ENCODE results near the gene GRAMD1B. TPM values are rescaled to one million over a fixed set of nuclear protein-coding genes. Genes with fewer than 3 reads are reported as not detected.
"Not testable (repeated sequence)": the region's sequence is repeated elsewhere in the genome, so short reads cannot be mapped to it uniquely, and the experiment has no call there.

The GRAMD1B gene
- polyA plus RNA-seq, 1 donor: 9.5 TPM

- DNase-seq (ENCODE audit: low read depth): no peak
These were observed 14.0 kb downstream of the GRAMD1B start for GRCh38 chr11:123443851-123444623.

DNA sequence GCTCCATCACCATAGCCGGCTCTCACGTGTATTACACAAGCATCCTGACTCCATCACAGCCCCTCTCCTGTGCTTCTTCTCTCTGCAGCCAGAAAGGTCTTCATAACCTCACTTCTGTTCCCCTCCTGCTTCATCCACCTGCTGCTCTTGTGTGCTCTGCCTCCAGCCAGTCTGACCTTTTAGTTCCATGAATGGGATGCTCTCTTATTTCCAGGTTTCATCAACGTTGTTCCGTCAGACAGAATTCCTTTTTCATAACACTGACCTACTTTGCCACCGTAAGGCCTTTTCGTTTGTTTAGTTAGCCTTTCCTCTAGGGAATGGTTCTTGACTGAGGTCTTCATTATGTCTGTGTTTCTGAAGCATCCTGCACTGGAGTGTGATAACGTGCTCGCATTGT lies 18.8 kb downstream of the GRAMD1B start:
- DNase-seq (ENCODE audit: low read depth): no peak

- no peak for DNase-seq (ENCODE audit: low read depth)
These were observed 19.4 kb downstream of the GRAMD1B start for GRCh38 chr11:123449436-123449835.

DNA sequence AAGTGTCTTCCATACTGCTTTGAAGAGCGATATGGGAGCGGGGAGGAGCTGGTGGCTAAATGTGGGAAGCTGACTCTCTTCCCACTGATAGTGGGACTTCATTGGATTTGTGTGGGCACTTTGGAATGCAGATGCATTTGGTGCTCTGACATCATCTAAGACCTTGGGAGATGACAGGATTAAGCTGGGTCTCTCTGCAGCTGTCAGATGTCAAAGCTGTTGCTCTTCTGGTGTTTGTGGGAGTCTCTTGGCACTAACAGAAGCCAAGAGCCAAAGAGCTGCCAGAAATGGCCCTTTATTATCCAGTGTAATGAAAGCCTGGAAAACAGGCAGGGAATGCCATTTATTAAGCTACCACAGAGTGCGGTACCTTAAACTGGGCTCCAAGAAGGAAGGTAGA lies 20.6 kb downstream of the GRAMD1B start:
- DNase-seq (ENCODE audit: low read depth): no peak

GRCh38 chr11:123451183-123451781 lies 21.2 kb downstream of the GRAMD1B start:
- no peak for DNase-seq (ENCODE audit: low read depth)

GRCh38 chr11:123452794-123453193 lies 22.7 kb downstream of the GRAMD1B start:
- DNase-seq (ENCODE audit: low read depth): no peak

GRCh38 chr11:123454060-123454651 lies 24.1 kb downstream of the GRAMD1B start:
- DNase-seq (ENCODE audit: low read depth): no peak

GRCh38 chr11:123454796-123455195 lies 24.7 kb downstream of the GRAMD1B start:
- DNase-seq (ENCODE audit: low read depth): no peak

DNA sequence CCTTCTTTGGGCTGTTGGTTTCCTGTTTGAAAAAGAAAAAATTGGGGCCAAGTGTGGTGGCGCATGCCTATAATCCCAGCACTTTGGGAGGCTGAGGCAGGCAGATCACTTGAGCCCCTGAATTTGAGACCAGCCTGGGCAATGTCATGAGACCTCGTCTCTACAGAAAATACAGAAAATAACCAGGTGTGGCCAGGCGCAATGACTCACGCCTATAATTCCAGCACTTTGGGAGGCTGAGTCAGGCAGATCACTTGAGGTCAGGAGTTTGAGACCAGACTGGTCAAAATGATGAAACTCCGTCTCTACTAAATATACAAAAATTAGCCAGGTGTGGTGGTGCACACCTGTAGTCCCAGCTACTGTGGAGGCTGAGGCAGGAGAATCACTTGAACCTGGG lies 26.4 kb downstream of the GRAMD1B start:
- DNase-seq (ENCODE audit: low read depth): not testable (repeated sequence)

DNA sequence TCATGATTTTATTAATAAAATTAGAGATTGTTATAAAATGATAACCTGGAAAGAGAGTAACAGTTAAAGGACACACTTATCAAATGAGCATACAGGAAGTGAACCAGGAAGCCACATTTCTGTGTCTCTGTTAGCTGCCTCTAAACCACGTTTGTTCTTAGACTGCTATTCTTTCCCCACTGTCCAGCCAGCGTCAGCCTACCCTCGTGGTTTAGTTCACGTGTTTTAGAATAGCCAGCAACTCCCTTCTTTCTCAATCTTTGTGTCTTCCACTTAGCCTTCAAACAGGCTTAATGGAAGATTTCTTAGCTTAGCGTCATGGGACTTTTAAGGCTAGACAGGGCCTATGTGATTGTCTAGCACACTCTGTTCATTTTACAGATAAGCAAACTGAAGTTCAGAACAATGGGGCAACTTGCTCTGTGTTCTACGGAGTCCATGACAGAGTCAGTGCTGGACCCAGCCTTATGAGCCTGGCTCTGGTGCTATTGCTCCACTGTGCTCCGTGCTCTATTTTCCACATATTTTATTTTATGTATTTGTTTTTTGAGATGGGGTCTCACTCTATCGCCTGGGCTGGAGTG lies 27.2 kb downstream of the GRAMD1B start:
- no peak for DNase-seq (ENCODE audit: low read depth)

DNA sequence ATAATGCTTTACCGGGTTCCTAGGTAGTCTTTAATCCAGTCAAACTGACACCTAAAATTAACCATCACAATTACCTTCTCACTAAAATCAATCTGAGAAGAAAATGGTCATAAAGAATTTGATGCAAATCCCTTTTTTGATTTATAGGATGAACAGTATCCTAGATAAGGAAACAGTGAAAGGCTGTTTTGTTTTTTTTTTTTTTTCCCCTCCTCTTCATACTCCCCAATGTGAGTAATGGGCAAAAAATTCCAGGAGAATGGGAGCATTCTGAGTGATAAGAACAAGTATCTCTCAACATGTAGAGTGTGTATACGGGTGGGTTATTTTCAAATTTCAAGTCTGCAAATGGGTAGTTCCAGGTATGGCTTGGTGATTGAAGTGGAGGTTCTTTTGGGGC lies 28.4 kb downstream of the GRAMD1B start:
- DNase-seq (ENCODE audit: low read depth): no peak

GRCh38 chr11:123460012-123460700 lies 30.1 kb downstream of the GRAMD1B start:
- no peak for DNase-seq (ENCODE audit: low read depth)

GRCh38 chr11:123461164-123461563 lies 31.1 kb downstream of the GRAMD1B start:
- DNase-seq (ENCODE audit: low read depth): no peak

- not testable (repeated sequence) for DNase-seq (ENCODE audit: low read depth)
These were observed 35.6 kb downstream of the GRAMD1B start for GRCh38 chr11:123465667-123466066.

DNA sequence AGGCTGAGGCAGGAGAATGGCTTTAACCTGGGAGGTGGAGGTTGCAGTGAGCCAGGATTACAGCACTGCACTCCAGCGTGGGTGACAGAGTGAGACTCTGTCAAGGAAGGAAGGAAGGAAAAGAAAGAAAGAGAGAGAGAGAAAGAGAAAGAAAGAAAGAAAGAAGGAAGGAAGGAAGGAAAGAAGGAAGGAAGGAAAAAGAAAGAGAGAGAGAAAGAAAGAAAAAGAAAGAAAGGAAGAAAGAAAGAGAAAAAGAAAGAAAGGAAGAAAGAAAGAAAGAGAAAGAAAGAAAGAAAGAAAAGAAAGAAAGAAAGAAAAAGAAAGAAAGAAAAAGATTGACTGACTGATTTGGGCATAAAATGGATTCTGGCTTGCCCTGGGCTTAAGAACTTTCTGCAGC lies 36.1 kb downstream of the GRAMD1B start:
- not testable (repeated sequence) for DNase-seq (ENCODE audit: low read depth)

- DNase-seq (ENCODE audit: low read depth): no peak
These were observed 39.0 kb downstream of the GRAMD1B start for GRCh38 chr11:123469089-123469488.

GRCh38 chr11:123469586-123469985 lies 39.5 kb downstream of the GRAMD1B start:
- DNase-seq (ENCODE audit: low read depth): no peak

DNA sequence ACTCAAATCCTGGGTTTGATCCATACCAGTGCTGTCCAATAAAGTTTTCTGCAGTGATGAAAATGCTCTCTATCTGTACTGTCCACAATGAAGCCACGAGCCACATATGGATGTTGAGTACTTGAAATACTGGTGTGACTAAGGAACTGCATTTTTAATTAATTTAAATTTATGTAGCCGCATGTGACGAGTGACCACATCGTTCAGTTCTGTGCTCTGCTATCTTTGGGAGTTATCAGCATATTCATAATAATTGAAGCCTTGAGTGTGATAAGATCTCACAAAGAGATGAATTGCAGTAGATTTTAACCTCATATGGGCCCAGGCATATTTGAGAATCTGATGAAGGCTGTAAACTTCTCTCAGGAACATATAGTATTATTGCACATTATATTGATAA lies 40.8 kb downstream of the GRAMD1B start:
- no peak for DNase-seq (ENCODE audit: low read depth)

- DNase-seq (ENCODE audit: low read depth): no peak
These were observed 42.3 kb downstream of the GRAMD1B start for GRCh38 chr11:123472236-123472935.

DNA sequence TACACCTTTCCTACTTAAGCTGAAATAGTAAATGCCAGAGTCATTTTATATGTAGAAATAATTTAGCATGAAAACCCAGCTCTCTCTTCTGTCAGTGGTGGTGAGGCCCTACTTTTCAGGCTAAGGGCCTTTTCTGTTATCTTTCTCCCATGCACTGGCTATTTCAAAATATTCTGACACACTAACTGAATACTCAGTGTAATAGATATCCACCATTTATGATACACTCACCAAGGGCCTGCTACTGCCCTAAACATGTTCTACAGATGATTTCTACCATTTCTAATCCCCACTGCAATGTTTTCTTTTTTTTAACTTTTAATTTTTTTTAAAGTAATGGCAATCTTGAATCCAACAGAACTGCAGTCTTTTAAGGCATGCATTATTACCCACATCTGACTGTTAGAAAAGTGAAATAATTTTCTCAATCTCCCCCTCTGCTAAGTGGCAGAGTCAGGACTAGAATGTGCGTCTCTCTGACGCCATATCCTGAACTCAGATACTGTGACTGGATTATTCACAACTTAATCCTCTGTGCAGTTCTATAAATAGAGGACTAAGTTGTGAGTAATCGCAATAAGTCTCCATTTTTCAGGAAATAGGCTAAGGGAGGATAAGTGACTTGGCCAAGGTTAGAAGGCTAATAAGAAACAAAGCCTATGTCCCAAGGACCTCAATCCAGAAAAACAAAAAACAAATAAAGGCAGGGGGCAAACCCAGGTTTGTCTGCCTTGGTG lies 44.0 kb downstream of the GRAMD1B start:
- DNase-seq (ENCODE audit: low read depth): no peak

GRCh38 chr11:123474994-123475393 lies 44.9 kb downstream of the GRAMD1B start:
- DNase-seq (ENCODE audit: low read depth): no peak
